ENCODE data around the gene CHRNA9. TPM values are rescaled to one million over a fixed set of nuclear protein-coding genes. Genes with fewer than 3 reads are reported as not detected.
"Not testable (repeated sequence)": the region's sequence is repeated elsewhere in the genome, so short reads cannot be mapped to it uniquely, and the experiment has no call there.

The CHRNA9 gene
- total RNA-seq, 4 donors from 2014 or later: not detected

GRCh38 chr4:40292313-40292759 is 42.8 kb upstream of the CHRNA9 start:
- H3K36me3 ChIP-seq: no peaks in the 10 kb centered on the region
- DNase-seq: no peak
- WGBS, 2 donors: 77 to 96% methylated on average over 2 of the region's 2 CpGs
- H3K4me3 ChIP-seq: no peak overlapping the region
- peaks cover 0 to 13% (median 3%) of the 10 kb centered on the region in 3 donors for H3K9me3 ChIP-seq
- H3K27ac ChIP-seq: no peak overlapping the region
- intact Hi-C loops (cut with DNase I): no loop called here
- TF ChIP-seq CTCF (IDR thresholded peaks at IDR 0.05) (no peak), POLR2A (IDR thresholded peaks at IDR 0.05) (no peak)
- no peaks in the 10 kb centered on the region for H3K27me3 ChIP-seq
- peaks cover 0 to 14% (median 0%) of the 10 kb centered on the region in 3 donors for H3K4me1 ChIP-seq

- Histone ChIP-seq H3K36me3 (no peaks in the 10 kb centered on the region), H3K27me3 (no peaks in the 10 kb centered on the region)
Measured at GRCh38 chr4:40294339-40294738, 40.8 kb upstream of the CHRNA9 start.

GRCh38 chr4:40295030-40295429 is 40.1 kb upstream of the CHRNA9 start:
- H3K9me3 ChIP-seq: peaks cover 0 to 13% (median 3%) of the 10 kb centered on the region in 3 donors

More at GRCh38 chr4:40294339-40294738, 40.8 kb upstream of the CHRNA9 start:
- TF ChIP-seq POLR2A (IDR thresholded peaks at IDR 0.05): no peak
- no peak for TF ChIP-seq CTCF (IDR thresholded peaks at IDR 0.05)
- 75 to 83% methylated on average over 1 of the region's 1 CpG for WGBS, 2 donors
- intact Hi-C loops (cut with DNase I): no loop called here
- Histone ChIP-seq H3K9me3 (peaks cover 0 to 13% (median 3%) of the 10 kb centered on the region in 3 donors), H3K4me1 (peaks cover 0 to 13% (median 0%) of the 10 kb centered on the region in 3 donors), H3K4me3 (no peak overlapping the region), H3K27ac (no peak overlapping the region)
- DNase-seq: no peak

GRCh38 chr4:40295572-40295971 is 39.6 kb upstream of the CHRNA9 start:
- Histone ChIP-seq H3K4me1 (peaks cover 0 to under 1% (median 0%) of the 10 kb centered on the region in 3 donors), H3K9me3 (peaks cover 0 to 13% (median 3%) of the 10 kb centered on the region in 3 donors), H3K36me3 (no peaks in the 10 kb centered on the region), H3K4me3 (no peak overlapping the region), H3K27me3 (peaks cover 0 to 4% (median 0%) of the 10 kb centered on the region in 4 donors), H3K27ac (no peak overlapping the region)
- TF ChIP-seq CTCF (IDR thresholded peaks at IDR 0.05) (no peak), POLR2A (IDR thresholded peaks at IDR 0.05) (no peak)
- WGBS, 2 donors: 87% methylated on average over 4 of the region's 4 CpGs
- intact Hi-C loops (cut with DNase I): no loop called here
- DNase-seq: no peak

More at GRCh38 chr4:40295030-40295429, 40.1 kb upstream of the CHRNA9 start:
- H3K27ac ChIP-seq; H3K4me1 ChIP-seq; H3K27me3 ChIP-seq; intact Hi-C loops (cut with DNase I); H3K4me3 ChIP-seq; DNase-seq; H3K36me3 ChIP-seq: not testable (repeated sequence)

- no peak for DNase-seq
- no peak overlapping the region for H3K27ac ChIP-seq
- no peak overlapping the region for H3K4me3 ChIP-seq
- H3K36me3 ChIP-seq: no peaks in the 10 kb centered on the region
- TF ChIP-seq POLR2A (IDR thresholded peaks at IDR 0.05) (no peak), CTCF (IDR thresholded peaks at IDR 0.05) (no peak)
- H3K27me3 ChIP-seq: peaks cover 0 to 9% (median 0%) of the 10 kb centered on the region in 4 donors
- intact Hi-C loops (cut with DNase I): no loop called here
- 86 to 95% methylated on average over 6 of the region's 6 CpGs for WGBS, 2 donors
- H3K4me1 ChIP-seq: no peaks in the 10 kb centered on the region
- H3K9me3 ChIP-seq: peaks cover 0 to 13% (median 3%) of the 10 kb centered on the region in 3 donors
Measured at GRCh38 chr4:40299126-40299525, 36.0 kb upstream of the CHRNA9 start.
